Middle frontal gyrus (tissue), 1 donor: ENCODE measurements around the gene NFKB1.

Source experiments
- DNase-seq: peaks from one replicate; pipeline ENCODE4 v3.0.0-alpha.2; 2015; ENCODE audit warnings: low spot score; ENCODE audit errors: extremely low spot score

NFKB1 gene

DNA sequence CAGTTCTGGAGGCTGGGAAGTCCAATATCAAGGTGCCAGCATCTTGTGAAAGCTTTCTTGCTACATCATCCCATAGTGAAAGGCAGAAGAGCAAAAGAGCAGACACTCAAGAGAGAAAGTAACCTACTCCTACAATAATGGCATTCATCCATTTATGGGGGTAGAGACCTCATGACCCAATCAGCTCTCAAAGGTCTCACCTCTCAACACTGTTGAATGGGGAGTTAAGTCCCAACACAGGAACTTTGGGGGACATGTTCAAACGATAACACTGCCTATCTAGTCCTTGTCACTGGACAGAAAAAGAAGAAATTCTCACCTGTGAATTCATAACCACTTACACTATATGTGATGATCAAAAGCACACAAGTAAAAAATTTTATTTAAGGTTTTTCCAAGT, 6.6 kb upstream of the NFKB1 start:
- no peak for DNase-seq

GRCh38 chr4:102497986-102498385, 3.2 kb upstream of the NFKB1 start:
- DNase-seq: no peak

GRCh38 chr4:102500352-102500695, 835 bp upstream of the NFKB1 start:
- DNase-seq: no peak

- no peak for DNase-seq
Measured at GRCh38 chr4:102501447-102501696, 213 bp downstream of the NFKB1 start.

- no peak for DNase-seq
Measured at GRCh38 chr4:102502543-102502818, 1.3 kb downstream of the NFKB1 start.

DNA sequence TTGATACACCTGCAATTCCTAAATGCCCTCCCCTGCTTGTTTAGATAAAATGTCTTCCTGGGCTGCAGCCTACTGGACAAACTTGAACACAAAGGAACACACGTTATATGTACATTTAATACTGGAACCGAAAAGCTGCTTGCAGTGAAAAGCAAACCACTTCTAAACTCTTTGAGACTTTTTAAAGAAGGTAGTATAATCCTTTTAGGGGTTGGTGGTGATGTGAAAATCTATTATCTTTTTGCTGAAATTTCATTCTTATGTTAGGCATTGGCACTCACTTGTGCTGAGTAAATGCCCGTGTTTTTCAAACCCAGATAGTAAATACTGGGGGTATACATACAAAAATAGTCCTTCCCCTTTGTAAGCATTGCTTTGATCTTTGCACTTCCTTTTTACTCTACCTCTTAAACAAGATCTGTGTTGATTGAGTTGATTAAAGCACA, 2.2 kb downstream of the NFKB1 start:
- DNase-seq: no peak

GRCh38 chr4:102503831-102504786, 3.0 kb downstream of the NFKB1 start:
- no peak for DNase-seq

DNA sequence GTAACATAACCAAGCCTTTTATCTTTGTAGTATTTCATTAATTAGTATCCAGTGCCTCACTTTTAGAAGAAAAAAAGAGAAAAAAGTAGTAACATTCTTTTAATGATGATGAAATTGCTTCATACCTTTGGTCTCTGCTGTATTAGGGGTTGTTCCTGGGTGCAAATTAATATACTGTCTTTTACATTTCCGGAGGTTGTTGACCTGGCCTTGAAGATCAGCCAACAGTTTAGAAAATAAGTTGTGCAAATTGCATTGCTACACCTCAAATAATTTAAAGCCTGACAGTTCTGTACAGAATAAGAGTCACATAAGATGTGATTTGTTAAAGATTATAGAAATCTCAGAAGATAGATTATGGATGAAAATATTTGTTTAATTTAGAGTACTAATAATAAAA, 3.8 kb downstream of the NFKB1 start:
- DNase-seq: no peak

GRCh38 chr4:102505708-102506107, 4.5 kb downstream of the NFKB1 start:
- DNase-seq: no peak

- DNase-seq: no peak
Measured at GRCh38 chr4:102506523-102506922, 5.4 kb downstream of the NFKB1 start.

DNA sequence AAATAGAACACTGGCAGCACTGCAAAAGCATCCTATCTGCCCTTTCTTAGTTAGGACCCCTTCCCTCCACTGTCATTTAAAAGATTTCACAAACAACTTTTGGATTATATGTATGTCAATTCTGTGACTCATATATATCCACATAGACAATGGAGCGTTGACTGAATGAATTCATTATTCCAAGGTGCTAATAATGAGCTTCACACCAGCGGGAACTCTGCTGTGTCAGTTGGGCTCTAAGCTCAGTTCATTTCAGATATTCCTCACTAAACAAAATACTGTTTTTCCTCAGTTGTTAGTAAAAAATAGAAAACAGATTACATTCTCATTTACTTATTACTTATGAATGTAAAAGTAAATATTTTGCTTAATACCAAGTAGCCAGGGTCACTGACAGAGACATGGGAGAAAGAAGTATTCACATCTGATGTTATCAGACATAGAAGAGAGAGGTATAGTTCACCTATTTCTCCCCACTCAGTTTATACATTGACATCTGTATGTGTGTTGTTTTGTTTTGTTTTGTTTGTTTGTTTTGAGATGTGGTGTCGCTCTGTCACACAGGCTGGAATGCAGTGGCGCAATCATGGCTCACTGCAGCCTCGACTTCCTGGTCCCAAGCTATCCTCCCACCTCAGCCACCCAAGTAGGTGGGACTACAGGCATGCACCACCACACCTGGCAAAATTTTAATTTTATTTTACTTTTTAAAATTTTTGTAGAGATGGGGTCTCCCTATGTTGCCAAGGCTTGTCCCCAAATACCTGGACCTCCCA, 10.9 kb downstream of the NFKB1 start:
- no peak for DNase-seq

DNA sequence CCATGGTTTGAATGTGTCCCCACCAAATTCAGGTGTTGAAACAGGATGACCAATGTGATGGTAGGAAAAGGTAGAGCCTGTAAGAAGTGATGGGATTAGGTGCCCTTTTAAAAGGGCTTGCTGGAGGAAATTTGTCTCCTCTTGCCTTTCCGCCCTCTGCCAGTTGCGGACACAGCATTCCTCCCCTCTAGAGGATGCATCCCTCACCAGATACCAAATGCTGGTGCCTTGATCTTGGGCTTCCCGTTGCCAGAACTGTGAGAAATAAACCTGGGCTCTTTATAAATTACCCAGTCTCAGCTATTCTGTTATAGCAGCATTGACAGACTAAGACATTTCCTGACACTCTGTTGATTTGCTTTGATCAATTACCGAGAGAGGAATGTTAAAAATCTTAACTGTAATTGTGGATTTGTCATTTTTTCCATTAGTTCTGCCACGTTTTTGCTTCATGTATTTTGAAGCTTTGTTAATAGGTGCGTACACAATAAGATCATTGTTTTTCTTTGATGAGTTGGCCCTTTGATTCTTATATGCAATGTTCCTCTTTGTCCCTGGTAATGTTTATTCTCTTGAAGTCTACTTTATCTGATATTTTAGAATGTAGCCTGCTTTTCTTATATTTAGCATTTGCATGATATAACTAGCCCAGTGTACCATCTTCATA, 13.3 kb downstream of the NFKB1 start:
- DNase-seq: no peak

- DNase-seq: no peak
Measured at GRCh38 chr4:102517753-102518152, 16.6 kb downstream of the NFKB1 start.

GRCh38 chr4:102518703-102519131, 17.6 kb downstream of the NFKB1 start:
- DNase-seq: no peak

DNA sequence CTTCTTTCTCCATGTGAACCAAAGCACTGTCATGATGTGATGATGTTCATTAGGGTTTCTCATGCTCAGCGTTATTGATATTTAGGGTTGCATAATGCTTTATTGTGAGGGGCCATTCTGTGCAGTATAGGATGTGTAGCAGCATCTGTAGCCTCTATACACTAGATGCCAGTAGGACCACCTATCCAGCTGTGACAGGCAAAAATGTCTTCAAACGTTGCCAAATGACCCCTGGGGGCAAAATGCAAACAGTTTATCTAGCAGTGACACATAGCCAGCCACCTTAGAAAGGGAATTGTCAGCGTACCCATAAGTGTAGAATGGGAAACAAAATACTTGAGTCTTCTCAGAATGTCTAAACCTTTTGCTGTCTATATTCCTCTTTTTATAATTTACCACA, 18.8 kb downstream of the NFKB1 start:
- DNase-seq: no peak

- no peak for DNase-seq
Measured at GRCh38 chr4:102521570-102521969, 20.4 kb downstream of the NFKB1 start.

- DNase-seq: no peak
Measured at GRCh38 chr4:102522031-102522440, 20.9 kb downstream of the NFKB1 start.

DNA sequence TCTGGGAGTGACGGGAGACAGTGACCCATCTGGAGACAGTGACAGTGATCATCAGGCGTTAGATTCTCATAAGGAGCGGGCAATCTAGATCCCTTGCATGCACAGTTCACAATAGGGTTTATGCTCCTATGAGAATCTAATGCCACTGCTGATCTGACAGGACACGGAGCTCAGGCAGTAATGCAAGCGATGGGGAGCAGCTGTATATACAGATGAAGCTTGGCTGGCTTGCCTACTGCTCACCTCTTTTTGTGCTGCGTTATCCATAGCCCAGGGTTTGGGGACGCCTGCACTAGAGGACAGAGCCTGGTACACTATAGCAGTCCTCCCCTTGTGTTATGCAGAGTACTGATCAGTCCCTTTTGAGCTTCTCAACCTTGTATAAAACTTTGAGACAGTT, 23.5 kb downstream of the NFKB1 start:
- no peak for DNase-seq

DNA sequence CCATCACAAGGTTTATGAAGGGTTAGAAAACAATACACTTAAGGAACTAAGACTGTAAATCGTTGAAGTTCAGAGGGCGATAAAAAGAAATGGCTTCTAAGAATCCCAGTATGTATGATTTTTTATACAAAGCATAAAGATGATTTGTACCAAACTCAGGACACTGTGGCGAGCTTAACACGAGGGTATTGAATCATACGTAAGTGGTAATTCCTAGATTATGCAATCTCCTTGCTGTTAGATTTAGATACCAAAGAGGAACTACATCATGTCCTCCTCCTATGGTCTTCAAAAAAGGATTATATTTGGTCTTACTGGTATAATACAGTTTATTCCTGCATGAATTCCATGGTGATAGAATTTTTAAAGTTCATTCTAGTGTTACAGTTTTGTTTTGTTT, 23.9 kb downstream of the NFKB1 start:
- no peak for DNase-seq

DNA sequence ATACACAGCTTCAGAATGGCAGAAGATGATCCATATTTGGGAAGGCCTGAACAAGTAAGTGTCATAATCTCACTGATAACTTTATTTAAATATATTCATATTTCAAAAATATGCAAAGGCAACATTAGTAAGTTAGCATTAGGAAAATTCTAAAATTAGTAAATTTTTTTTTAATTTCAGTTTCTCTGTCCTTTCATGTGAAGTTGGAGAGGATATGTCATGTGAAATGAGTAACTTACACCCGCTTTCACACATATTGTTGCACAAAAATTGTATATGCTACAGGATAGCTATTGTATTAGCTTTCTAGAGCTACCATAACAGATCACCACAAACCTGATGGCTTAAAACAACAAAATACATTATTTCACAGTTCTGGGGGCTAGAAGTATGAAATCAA, 24.3 kb downstream of the NFKB1 start:
- DNase-seq: no peak

- no peak for DNase-seq
Measured at GRCh38 chr4:102526532-102526931, 25.4 kb downstream of the NFKB1 start.

DNA sequence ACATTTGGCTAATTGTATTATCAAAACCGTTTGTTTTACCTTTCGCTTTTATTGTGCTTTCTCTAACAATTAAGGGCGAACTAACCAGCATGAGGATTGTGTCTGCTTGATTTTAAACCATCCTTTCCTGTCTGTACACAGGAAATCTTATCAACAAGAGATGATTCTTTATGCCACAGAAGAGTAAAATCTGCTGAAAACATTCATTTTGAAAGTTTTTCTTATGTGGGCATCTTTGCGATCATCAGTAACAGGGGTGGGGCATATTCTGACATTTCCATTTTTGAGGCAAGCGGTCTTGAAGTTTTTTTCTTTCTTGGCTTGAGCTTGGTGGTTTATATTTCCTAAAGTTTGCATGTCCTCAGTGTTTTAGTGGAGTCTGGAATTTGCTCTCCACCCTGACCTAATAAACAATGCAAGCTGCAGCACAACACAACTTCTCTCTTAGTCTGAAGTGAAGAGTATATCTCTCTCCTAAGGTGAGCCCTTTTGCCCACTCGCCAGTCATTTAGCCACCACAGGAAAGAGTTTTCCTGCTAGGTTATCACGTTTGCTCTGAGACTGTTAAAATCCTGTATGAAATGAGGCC, 26.6 kb downstream of the NFKB1 start:
- DNase-seq: no peak
